ENCODE measurements around the gene CHFR. TPM values are rescaled to one million over a fixed set of nuclear protein-coding genes. Genes with fewer than 3 reads are reported as not detected.
"Not testable (repeated sequence)": the region's sequence is repeated elsewhere in the genome, so short reads cannot be mapped to it uniquely, and the experiment has no call there.

Gene CHFR
- total and polyA plus RNA-seq, 2 experiments from 2014 or later = 24.3 to 26.5 TPM

DNA sequence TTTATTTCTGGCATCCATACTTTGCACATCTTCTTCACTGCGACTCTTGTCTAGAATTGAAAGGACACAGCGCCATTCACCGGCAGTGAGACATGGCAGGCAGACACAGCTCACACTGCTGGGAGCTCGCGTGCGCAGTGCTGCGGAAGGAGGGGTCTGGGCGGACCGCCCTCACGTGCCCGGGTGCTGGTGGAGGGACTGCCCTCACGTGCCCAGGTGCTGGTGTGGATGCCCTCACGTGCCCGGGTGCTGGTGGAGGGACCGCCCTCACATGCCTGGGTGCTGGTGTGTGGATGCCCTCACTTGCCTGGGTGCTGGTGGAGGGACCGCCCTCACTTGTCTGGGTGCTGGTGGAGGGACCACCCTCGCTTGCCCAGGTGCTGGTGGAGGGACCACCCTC, 30.8 kb downstream of the CHFR start:
- no peak overlapping the region for H3K4me3 ChIP-seq
- H2AFZ ChIP-seq = no peak overlapping the region
- no peak overlapping the region for H3K4me2 ChIP-seq (ENCODE audit: unreplicated experiment)
- no peak overlapping the region for H3K9ac ChIP-seq
- DNase-seq = no peak
- H3K79me2 ChIP-seq (ENCODE audit: insufficient read depth) = peaks cover 10% of the 10 kb centered on the region
- H3K9me2 ChIP-seq (ENCODE audit: insufficient read depth) = no peaks in the 10 kb centered on the region
- TF ChIP-seq EZH2 (IDR thresholded peaks at IDR 0.05; ENCODE audit: insufficient read depth, poor library complexity, severe bottlenecking) = no peak
- no peak for TF ChIP-seq EZH2phosphoT487 (IDR thresholded peaks at IDR 0.05; ENCODE audit: insufficient read depth, low read depth)
- H4K20me1 ChIP-seq (ENCODE audit: insufficient read depth) = no peaks in the 10 kb centered on the region
- no peak overlapping the region for H3K27ac ChIP-seq
- in situ Hi-C loops (cut with MboI) = no loop called here
- WGBS, 2 experiments (ENCODE audit: low coverage in 1 of 2, low lambda C conversion rate in 2 of 2, missing lambda C conversion rate in 2 of 2) = 90 to 100% methylated on average over 7 to 17 of the region's 17 CpGs
- H3K36me3 ChIP-seq (ENCODE audit: low read depth) = peaks cover 40% of the 10 kb centered on the region
- no peaks in the 10 kb centered on the region for H3K4me1 ChIP-seq (ENCODE audit: insufficient read depth)
- H3K27me3 ChIP-seq (replicated peaks; ENCODE audit: insufficient read depth) = no peaks in the 10 kb centered on the region
- no peaks in the 10 kb centered on the region for H3K9me3 ChIP-seq (ENCODE audit: low read depth)
- no peaks in the 10 kb centered on the region for H3F3A ChIP-seq (ENCODE audit: insufficient read depth)

DNA sequence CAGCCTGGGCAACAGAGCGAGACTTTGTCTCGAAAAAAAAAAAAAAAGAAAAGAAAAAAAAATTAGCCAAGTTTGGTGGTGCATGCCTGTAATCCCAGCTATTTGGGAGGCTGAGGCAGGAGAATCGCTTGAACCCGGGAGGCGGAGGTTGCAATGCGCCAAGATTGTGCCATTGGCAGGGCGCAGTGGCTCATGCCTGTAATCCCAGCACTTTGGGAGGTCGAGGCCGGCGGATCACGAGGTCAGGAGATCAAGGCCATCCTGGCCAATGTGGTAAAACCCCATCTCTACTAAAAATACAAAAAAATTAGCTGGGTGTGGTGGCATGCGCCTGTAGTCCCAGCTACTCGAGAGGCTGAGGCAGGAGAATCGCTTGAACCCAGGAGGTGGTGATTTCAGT, 32.2 kb downstream of the CHFR start:
- DNase-seq; H3K79me2 ChIP-seq (ENCODE audit: insufficient read depth); in situ Hi-C loops (cut with MboI); H3K4me3 ChIP-seq; H3K4me2 ChIP-seq (ENCODE audit: unreplicated experiment); H3K4me1 ChIP-seq (ENCODE audit: insufficient read depth); H2AFZ ChIP-seq; H3K9me2 ChIP-seq (ENCODE audit: insufficient read depth); H3F3A ChIP-seq (ENCODE audit: insufficient read depth); H3K27me3 ChIP-seq (replicated peaks; ENCODE audit: insufficient read depth); H4K20me1 ChIP-seq (ENCODE audit: insufficient read depth); H3K9ac ChIP-seq; H3K27ac ChIP-seq; H3K9me3 ChIP-seq (ENCODE audit: low read depth): not testable (repeated sequence)
- WGBS, 2 experiments (ENCODE audit: low coverage in 1 of 2, low lambda C conversion rate in 2 of 2, missing lambda C conversion rate in 2 of 2) = 95 to 96% methylated on average over 14 of the region's 14 CpGs
- H3K36me3 ChIP-seq (ENCODE audit: low read depth) = peaks cover 33% of the 10 kb centered on the region

DNA sequence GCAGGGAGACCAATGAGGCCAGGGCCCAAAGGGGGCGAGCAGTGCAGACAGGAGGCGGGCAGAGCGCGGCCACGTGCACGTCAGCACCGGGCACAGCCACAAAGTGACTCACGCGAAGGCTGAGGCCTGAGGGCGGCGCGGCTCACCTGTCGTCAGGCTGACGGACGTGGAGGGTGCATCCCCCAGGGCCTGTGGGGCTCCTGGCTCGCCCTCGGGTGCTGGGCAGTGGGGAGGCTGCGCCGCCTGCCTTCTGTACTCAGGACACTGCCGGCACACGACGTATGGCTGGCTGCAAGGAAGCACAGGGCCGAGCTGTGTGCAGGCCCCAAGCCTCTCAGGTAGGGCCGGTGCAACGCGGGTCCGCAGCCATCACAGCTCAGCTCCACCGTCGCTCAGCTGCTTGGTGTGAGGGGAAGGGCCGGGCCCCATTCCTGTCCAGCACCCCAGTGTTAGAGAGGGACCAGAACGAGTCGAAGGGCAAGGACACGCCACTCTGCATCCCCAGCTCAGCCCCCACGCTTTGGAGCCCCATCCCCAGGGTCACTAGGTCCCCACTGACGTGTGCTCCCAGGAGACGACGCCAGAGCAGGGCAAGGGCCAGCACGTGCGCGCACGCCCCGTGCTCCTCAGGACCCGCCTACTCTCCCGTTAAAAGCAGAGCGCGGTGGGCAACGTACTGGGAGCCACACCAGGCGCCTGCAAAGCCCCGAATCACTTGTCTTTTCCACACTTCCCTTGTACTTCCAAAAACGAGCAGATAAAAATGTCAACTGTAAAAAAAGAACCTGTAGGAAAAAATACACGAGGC, 33.9 kb downstream of the CHFR start:
- DNase-seq = no peak
- Histone ChIP-seq H3K27me3 (replicated peaks; ENCODE audit: insufficient read depth) (no peaks in the 10 kb centered on the region), H3K4me2 (ENCODE audit: unreplicated experiment) (no peak overlapping the region), H3F3A (ENCODE audit: insufficient read depth) (no peaks in the 10 kb centered on the region), H3K9me2 (ENCODE audit: insufficient read depth) (no peaks in the 10 kb centered on the region), H3K27ac (no peak overlapping the region), H3K4me1 (ENCODE audit: insufficient read depth) (no peaks in the 10 kb centered on the region), H3K9ac (no peak overlapping the region), H3K4me3 (no peak overlapping the region), H3K9me3 (ENCODE audit: low read depth) (no peaks in the 10 kb centered on the region), H2AFZ (no peak overlapping the region), H3K36me3 (ENCODE audit: low read depth) (peaks cover 29% of the 10 kb centered on the region), H4K20me1 (ENCODE audit: insufficient read depth) (no peaks in the 10 kb centered on the region), H3K79me2 (ENCODE audit: insufficient read depth) (no peaks in the 10 kb centered on the region)
- in situ Hi-C loops (cut with MboI) = no loop called here
- WGBS, 2 experiments (ENCODE audit: low coverage in 1 of 2, low lambda C conversion rate in 2 of 2, missing lambda C conversion rate in 2 of 2) = 96% methylated on average over 43 to 50 of the region's 51 CpGs
- no peak for TF ChIP-seq EZH2phosphoT487 (IDR thresholded peaks at IDR 0.05; ENCODE audit: insufficient read depth, low read depth)
- TF ChIP-seq EZH2 (IDR thresholded peaks at IDR 0.05; ENCODE audit: insufficient read depth, poor library complexity, severe bottlenecking) = no peak

DNA sequence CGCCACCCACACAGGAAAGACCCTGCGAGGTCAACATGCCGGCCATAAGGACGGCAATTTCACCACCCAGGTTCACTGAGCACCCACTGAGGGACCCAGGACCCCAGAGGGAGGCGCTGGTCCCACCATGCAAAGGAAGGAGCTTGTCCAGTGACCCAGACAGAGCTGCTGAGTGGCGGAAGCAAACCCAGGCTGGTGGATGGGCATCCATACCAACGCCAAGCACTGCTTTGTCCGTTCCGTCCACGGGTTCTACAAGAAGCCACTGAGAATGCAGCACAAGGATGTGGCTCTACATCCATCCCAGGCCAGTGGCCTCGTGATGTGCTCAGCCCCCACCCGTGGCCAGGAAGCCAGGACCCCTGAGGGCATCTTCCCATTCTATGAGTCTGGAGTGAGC, 34.9 kb downstream of the CHFR start:
- no peaks in the 10 kb centered on the region for H3K27me3 ChIP-seq (replicated peaks; ENCODE audit: insufficient read depth)
- H2AFZ ChIP-seq = no peak overlapping the region
- H3K27ac ChIP-seq = no peak overlapping the region
- no peak for DNase-seq
- H3K9ac ChIP-seq = no peak overlapping the region
- H3K4me2 ChIP-seq (ENCODE audit: unreplicated experiment) = no peak overlapping the region
- no peaks in the 10 kb centered on the region for H3F3A ChIP-seq (ENCODE audit: insufficient read depth)
- H4K20me1 ChIP-seq (ENCODE audit: insufficient read depth) = no peaks in the 10 kb centered on the region
- H3K4me1 ChIP-seq (ENCODE audit: insufficient read depth) = no peaks in the 10 kb centered on the region
- no peak overlapping the region for H3K4me3 ChIP-seq
- WGBS, 2 experiments (ENCODE audit: low coverage in 1 of 2, low lambda C conversion rate in 2 of 2, missing lambda C conversion rate in 2 of 2) = 92 to 94% methylated on average over 12 of the region's 12 CpGs
- no peaks in the 10 kb centered on the region for H3K9me3 ChIP-seq (ENCODE audit: low read depth)
- peaks cover 31% of the 10 kb centered on the region for H3K36me3 ChIP-seq (ENCODE audit: low read depth)
- TF ChIP-seq EZH2phosphoT487 (IDR thresholded peaks at IDR 0.05; ENCODE audit: insufficient read depth, low read depth) (no peak), EZH2 (IDR thresholded peaks at IDR 0.05; ENCODE audit: insufficient read depth, poor library complexity, severe bottlenecking) (no peak)
- no peaks in the 10 kb centered on the region for H3K9me2 ChIP-seq (ENCODE audit: insufficient read depth)
- in situ Hi-C loops (cut with MboI) = no loop called here
- no peaks in the 10 kb centered on the region for H3K79me2 ChIP-seq (ENCODE audit: insufficient read depth)

Data from GM23248 (cell line).